Caco-2 (cell line): ENCODE data around the gene NFIC. TPM values are rescaled to one million over a fixed set of nuclear protein-coding genes. Genes with fewer than 3 reads are reported as not detected.

Experiments
- BruUV-seq: library from RNA; stranded (reverse); fragments of 400-500 nt; replicated peaks from 2 replicates; lab custom pipeline; 2021; lab: Mats Ljungman, UMichigan
- CTCF ChIA-PET: fragments of 300-600 bp; sonication (Branson Sonifier 250); formaldehyde crosslinking; loops from one replicate; lab custom pipeline; 2022; ENCODE audit warnings: antibody characterized with exemption; lab: Charles Lee
- POLR2A ChIA-PET: fragments of 300-600 bp; sonication (Branson Sonifier 250); formaldehyde crosslinking; loops from one replicate; lab custom pipeline; 2022; ENCODE audit warnings: antibody characterized with exemption; lab: Charles Lee
- DNase-seq, 2 experiments: peaks; one replicate each; pipeline versions ENCODE4 v3.0.0 to v3.0.0-alpha.2; 2020 to 2022
- H3K27me3 ChIP-seq: replicated peaks from 2 replicates; pipeline ENCODE4 v1.6.0; 2011; ENCODE audit warnings: low read length; ENCODE audit not compliant: control insufficient read depth, insufficient read depth
- H3K36me3 ChIP-seq: 2 replicates; pipeline ENCODE4 v1.5.1; 2011; ENCODE audit warnings: low read length; ENCODE audit not compliant: control insufficient read depth, insufficient read depth
- H3K4me1 ChIP-seq: fragments of 250-450 bp; sonication (Bioruptor Pico); 2 replicates; pipeline ENCODE4 v1.5.1; 2020; ENCODE audit warnings: mild to moderate bottlenecking
- H3K4me3 ChIP-seq: 2 replicates; pipeline ENCODE4 v1.5.1; 2011; ENCODE audit warnings: low read depth, mild to moderate bottlenecking, control low read depth, low read length
- H3K9me3 ChIP-seq: fragments of 250-450 bp; sonication (Bioruptor Pico); 2 replicates; pipeline ENCODE4 v1.5.1; 2020; ENCODE audit warnings: mild to moderate bottlenecking, moderate library complexity
- H3K27ac Mint-ChIP-seq: one replicate; pipeline ENCODE4 v1.8.0; 2022; ENCODE audit warnings: mixed read lengths; ENCODE audit not compliant: unreplicated experiment
- H3K27me3 Mint-ChIP-seq: one replicate; pipeline ENCODE4 v1.8.0; 2022; ENCODE audit warnings: mixed read lengths; ENCODE audit not compliant: insufficient read depth, unreplicated experiment
- H3K36me3 Mint-ChIP-seq: one replicate; pipeline ENCODE4 v1.8.0; 2022; ENCODE audit warnings: mild to moderate bottlenecking, mixed read lengths; ENCODE audit not compliant: insufficient read depth, unreplicated experiment
- H3K4me1 Mint-ChIP-seq: one replicate; pipeline ENCODE4 v1.8.0; 2022; ENCODE audit warnings: low read depth, mixed read lengths; ENCODE audit not compliant: unreplicated experiment
- H3K4me3 Mint-ChIP-seq: one replicate; pipeline ENCODE4 v1.8.0; 2022; ENCODE audit warnings: mild to moderate bottlenecking, moderate library complexity, mixed read lengths; ENCODE audit not compliant: unreplicated experiment
- H3K9me3 Mint-ChIP-seq: one replicate; pipeline ENCODE4 v1.8.0; 2022; ENCODE audit warnings: mixed read lengths; ENCODE audit not compliant: unreplicated experiment
- intact Hi-C: fragments of 100-400 bp; cut with micrococcal nuclease; formaldehyde crosslinking; loops from one replicate; pipeline ENCODE4 v1.10.0; 2022; ENCODE audit not compliant: unreplicated experiment
- total RNA-seq: library from RNA; stranded (reverse); gene quantifications from 2 replicates; pipeline ENCODE4 v1.2.3, GENCODE V29; 2022
- TF ChIP-seq, protein P1 (sequence below), 2 experiments: fragments of 200-600 bp in 1 of 2; IDR thresholded peaks; 1 replicate in 1 of 2; 2 replicates in 1 of 2; pipeline versions ENCODE4 v1.5.1 to v1.8.0; 2011 to 2022; ENCODE audit warnings: antibody characterized with exemption in 1 of 2, control low read depth in 1 of 2, inconsistent platforms in 1 of 2, low read depth in 1 of 2, low read length in 1 of 2, mild to moderate bottlenecking in 1 of 2, moderate library complexity in 1 of 2; ENCODE audit not compliant: insufficient read depth in 1 of 2, severe bottlenecking in 1 of 2, unreplicated experiment in 1 of 2

The NFIC gene
- total RNA-seq, 1 experiment from 2014 or later, result 5.1 TPM

DNA sequence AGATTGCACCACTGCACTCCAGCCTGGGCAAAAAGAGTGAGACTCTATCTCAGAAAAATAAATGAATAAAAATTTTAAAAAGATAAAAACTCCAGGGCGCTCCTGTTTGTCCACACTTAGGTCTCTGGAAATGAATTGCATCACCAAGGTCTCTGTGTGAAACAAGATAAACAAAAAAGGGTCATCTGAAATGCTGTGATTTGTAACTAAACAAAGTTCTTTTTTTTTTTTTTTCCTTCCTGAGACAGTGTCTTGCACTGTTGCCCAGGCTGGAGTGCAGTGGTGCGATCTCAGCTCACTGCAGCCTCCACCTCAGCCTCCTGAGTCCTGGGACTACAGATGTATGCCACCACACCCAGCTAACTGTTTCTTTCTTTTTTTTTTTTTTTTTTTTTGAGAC is 151.3 kb downstream of the NFIC start:
- DNase-seq, result no peak
- Histone ChIP-seq H3K9me3 (no peaks in the 10 kb centered on the region), H3K27me3 (no peaks in the 10 kb centered on the region), H3K4me1 (no peaks in the 10 kb centered on the region), H3K4me3 (no peak overlapping the region), H3K36me3 (no peaks in the 10 kb centered on the region)
- peaks cover 37% of the 10 kb centered on the region for H3K36me3 Mint-ChIP-seq
- no TSS peak for BruUV-seq
- H3K27ac Mint-ChIP-seq, result no peak overlapping the region
- CTCF ChIA-PET, result no interaction called here
- intact Hi-C loops, result no loop called here
- H3K27me3 Mint-ChIP-seq, result no peaks in the 10 kb centered on the region
- H3K9me3 Mint-ChIP-seq, result no peaks in the 10 kb centered on the region
- no peak overlapping the region for H3K4me3 Mint-ChIP-seq
- H3K4me1 Mint-ChIP-seq, result peaks cover 6% of the 10 kb centered on the region
- POLR2A ChIA-PET, result no interaction called here
- TF ChIP-seq, protein P1, sequence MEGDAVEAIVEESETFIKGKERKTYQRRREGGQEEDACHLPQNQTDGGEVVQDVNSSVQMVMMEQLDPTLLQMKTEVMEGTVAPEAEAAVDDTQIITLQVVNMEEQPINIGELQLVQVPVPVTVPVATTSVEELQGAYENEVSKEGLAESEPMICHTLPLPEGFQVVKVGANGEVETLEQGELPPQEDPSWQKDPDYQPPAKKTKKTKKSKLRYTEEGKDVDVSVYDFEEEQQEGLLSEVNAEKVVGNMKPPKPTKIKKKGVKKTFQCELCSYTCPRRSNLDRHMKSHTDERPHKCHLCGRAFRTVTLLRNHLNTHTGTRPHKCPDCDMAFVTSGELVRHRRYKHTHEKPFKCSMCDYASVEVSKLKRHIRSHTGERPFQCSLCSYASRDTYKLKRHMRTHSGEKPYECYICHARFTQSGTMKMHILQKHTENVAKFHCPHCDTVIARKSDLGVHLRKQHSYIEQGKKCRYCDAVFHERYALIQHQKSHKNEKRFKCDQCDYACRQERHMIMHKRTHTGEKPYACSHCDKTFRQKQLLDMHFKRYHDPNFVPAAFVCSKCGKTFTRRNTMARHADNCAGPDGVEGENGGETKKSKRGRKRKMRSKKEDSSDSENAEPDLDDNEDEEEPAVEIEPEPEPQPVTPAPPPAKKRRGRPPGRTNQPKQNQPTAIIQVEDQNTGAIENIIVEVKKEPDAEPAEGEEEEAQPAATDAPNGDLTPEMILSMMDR (IDR thresholded peaks at IDR 0.05; ENCODE audit: insufficient read depth in 1 of 2, low read depth in 1 of 2, low read length in 1 of 2, severe bottlenecking in 1 of 2, unreplicated experiment in 1 of 2), result no peak

GRCh38 chr19:3518255-3518654 is 151.9 kb downstream of the NFIC start:
- TF ChIP-seq, protein P1 (IDR thresholded peaks at IDR 0.05; ENCODE audit: insufficient read depth in 1 of 2, low read depth in 1 of 2, low read length in 1 of 2, severe bottlenecking in 1 of 2, unreplicated experiment in 1 of 2), result no peak
- peaks cover 38% of the 10 kb centered on the region for H3K36me3 Mint-ChIP-seq
- H3K4me1 Mint-ChIP-seq, result peaks cover 6% of the 10 kb centered on the region
- DNase-seq, result no peak
- Histone ChIP-seq H3K4me3 (no peak overlapping the region), H3K36me3 (no peaks in the 10 kb centered on the region), H3K27me3 (no peaks in the 10 kb centered on the region), H3K9me3 (no peaks in the 10 kb centered on the region), H3K4me1 (no peaks in the 10 kb centered on the region)
- intact Hi-C loops, result no loop called here
- no peak overlapping the region for H3K27ac Mint-ChIP-seq
- BruUV-seq, result no TSS peak
- no peaks in the 10 kb centered on the region for H3K27me3 Mint-ChIP-seq
- H3K9me3 Mint-ChIP-seq, result no peaks in the 10 kb centered on the region
- ChIA-PET POLR2A (no interaction called here), CTCF (no interaction called here)
- no peak overlapping the region for H3K4me3 Mint-ChIP-seq

DNA sequence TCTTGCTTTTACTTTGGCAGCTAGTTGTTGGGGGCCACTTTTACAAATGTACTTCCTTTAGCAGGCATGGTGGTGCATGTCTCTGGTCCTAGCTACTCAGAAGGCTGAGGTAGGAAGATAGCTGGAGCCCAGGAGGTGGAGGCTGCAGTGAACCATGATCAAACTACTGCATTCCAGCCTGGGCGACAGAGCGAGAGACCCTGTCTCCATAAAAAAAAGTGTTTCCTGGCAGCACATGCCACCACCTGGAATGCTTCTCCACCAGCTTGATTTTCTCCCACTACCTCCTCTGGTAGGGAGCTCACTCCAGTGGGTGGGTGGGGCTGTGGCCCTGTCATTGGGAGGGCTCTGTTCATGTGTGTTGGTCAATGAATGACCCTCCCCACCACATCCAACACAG is 152.3 kb downstream of the NFIC start:
- intact Hi-C loops, result no loop called here
- H3K27ac Mint-ChIP-seq, result no peak overlapping the region
- H3K4me1 Mint-ChIP-seq, result peaks cover 6% of the 10 kb centered on the region
- H3K9me3 Mint-ChIP-seq, result no peaks in the 10 kb centered on the region
- TF ChIP-seq, protein P1 (IDR thresholded peaks at IDR 0.05; ENCODE audit: insufficient read depth in 1 of 2, low read depth in 1 of 2, low read length in 1 of 2, severe bottlenecking in 1 of 2, unreplicated experiment in 1 of 2), result no peak
- H3K4me1 ChIP-seq, result no peaks in the 10 kb centered on the region
- DNase-seq, result no peak
- BruUV-seq, result no TSS peak
- peaks cover 42% of the 10 kb centered on the region for H3K36me3 Mint-ChIP-seq
- H3K9me3 ChIP-seq, result no peaks in the 10 kb centered on the region
- H3K27me3 ChIP-seq, result no peaks in the 10 kb centered on the region
- H3K4me3 Mint-ChIP-seq, result no peak overlapping the region
- ChIA-PET CTCF (no interaction called here), POLR2A (no interaction called here)
- no peaks in the 10 kb centered on the region for H3K27me3 Mint-ChIP-seq
- H3K36me3 ChIP-seq, result no peaks in the 10 kb centered on the region
- no peak overlapping the region for H3K4me3 ChIP-seq

Other genes with a start within 250 kb of the NFIC start
- not detected in 2 replicates for gene GNA15, start 230.6 kb upstream of the NFIC start, total RNA-seq
- gene S1PR4, start 187.8 kb upstream of the NFIC start, total RNA-seq, result not detected in 2 replicates
- gene NCLN, start 180.7 kb upstream of the NFIC start, total RNA-seq, result 87.3 and 94.2 TPM in 2 replicates
- gene CELF5, start 141.9 kb upstream of the NFIC start, total RNA-seq, result 0.07 TPM in 1 of 2 replicates, not detected in the other
- 1.2 and 1.7 TPM in 2 replicates for gene SMIM24, start 113.9 kb downstream of the NFIC start, total RNA-seq
- not detected in 2 replicates for gene SMIM44, start 116.9 kb downstream of the NFIC start, total RNA-seq
- 17.4 and 18.3 TPM in 2 replicates for gene DOHH, start 134.1 kb downstream of the NFIC start, total RNA-seq
- gene FZR1, start 139.7 kb downstream of the NFIC start, total RNA-seq, result 58.1 and 59.1 TPM in 2 replicates
- gene TEKTIP1, start 172.6 kb downstream of the NFIC start, total RNA-seq, result 1.5 and 1.9 TPM in 2 replicates
- gene MFSD12, start 191.0 kb downstream of the NFIC start, total RNA-seq, result 60.6 and 61.7 TPM in 2 replicates
- gene HMG20B, start 206.4 kb downstream of the NFIC start, total RNA-seq, result 33.9 and 34.5 TPM in 2 replicates
- gene GIPC3, start 218.9 kb downstream of the NFIC start, total RNA-seq, result not detected in 2 replicates
- 0.11 TPM in 1 of 2 replicates, not detected in the other for gene TBXA2R, start 240.3 kb downstream of the NFIC start, total RNA-seq